B cell (primary cell): ENCODE measurements around the gene COLEC12. TPM values are rescaled to one million over a fixed set of nuclear protein-coding genes. Genes with fewer than 3 reads are reported as not detected.

Experiments
- ATAC-seq: fragments of 200-7000 bp; cut with Tn5 transposase; one replicate; pipeline ENCODE4 v1.10.0; 2021; ENCODE audit warnings: low read depth, mild to moderate bottlenecking, moderate number of reproducible peaks, moderate library complexity
- CTCF ChIA-PET: fragments of 350-600 bp; sonication (Branson Sonifier 250); formaldehyde crosslinking; loops from one replicate; lab custom pipeline; 2021; ENCODE audit warnings: antibody characterized with exemption, inconsistent platforms; lab: Charles Lee
- POLR2A ChIA-PET: fragments of 350-600 bp; sonication (Branson Sonifier 250); formaldehyde crosslinking; loops from one replicate; lab custom pipeline; 2021; ENCODE audit warnings: antibody characterized with exemption; lab: Charles Lee
- DNase-seq: peaks from one replicate; pipeline ENCODE4 v3.0.0; 2013
- H2AFZ ChIP-seq: 2 replicates; pipeline ENCODE4 v1.6.1; 2012; ENCODE audit warnings: mild to moderate bottlenecking, low read depth, low read length; ENCODE audit not compliant: insufficient read depth, poor library complexity, severe bottlenecking
- H3K27ac ChIP-seq, 2 donors: 1 replicate in 1 of 2; 2 replicates in 1 of 2; pipeline ENCODE4 v1.5.1; 2012 to 2013; ENCODE audit warnings: low read length in 2 of 2, mild to moderate bottlenecking in 2 of 2, moderate library complexity in 1 of 2
- H3K27me3 ChIP-seq, 4 experiments: fragments of 200-600 bp in 1 of 4; sonication (generic) in 1 of 4; replicated peaks in 1 of 4; 1 replicate in 2 of 4; 2 replicates in 2 of 4; pipeline versions ENCODE4 v1.6.1 to v1.7.0; 2013 to 2016; ENCODE audit warnings: low read length in 3 of 4, mild to moderate bottlenecking in 2 of 4, mixed read lengths in 1 of 4, moderate library complexity in 1 of 4; ENCODE audit not compliant: insufficient read depth in 4 of 4, control insufficient read depth in 3 of 4; ENCODE audit errors: control extremely low read depth in 1 of 4
- H3K36me3 ChIP-seq, 2 experiments: replicated peaks in 1 of 2; 1 replicate in 1 of 2; 2 replicates in 1 of 2; pipeline versions ENCODE4 v1.6.1 to v1.7.1; 2013; ENCODE audit warnings: low read length in 1 of 2; ENCODE audit not compliant: insufficient read depth in 2 of 2, control insufficient read depth in 1 of 2; ENCODE audit errors: control extremely low read depth in 1 of 2, extremely low read depth in 1 of 2
- H3K4me1 ChIP-seq, 2 donors: fragments of 200-600 bp in 1 of 2; sonication (generic) in 1 of 2; 1 replicate in 1 of 2; 2 replicates in 1 of 2; pipeline versions ENCODE4 v1.5.1 to v1.6.1; 2013 to 2017; ENCODE audit warnings: low read length in 2 of 2; ENCODE audit not compliant: control insufficient read depth in 2 of 2, insufficient read depth in 2 of 2
- H3K4me2 ChIP-seq: replicated peaks from 2 replicates; pipeline ENCODE3; 2012; ENCODE audit warnings: mild to moderate bottlenecking, low read depth, low read length; ENCODE audit not compliant: poor library complexity, severe bottlenecking
- H3K4me3 ChIP-seq, 5 experiments: fragments of 200-600 bp in 1 of 5; sonication (generic) in 1 of 5; 1 replicate in 3 of 5; 2 replicates in 2 of 5; pipeline versions ENCODE4 v1.5.1 to v1.7.0; 2011 to 2016; ENCODE audit warnings: low read length in 4 of 5, mild to moderate bottlenecking in 4 of 5, low read depth in 2 of 5, control low read depth in 1 of 5, moderate library complexity in 1 of 5; ENCODE audit not compliant: insufficient read depth in 1 of 5; ENCODE audit errors: control extremely low read depth in 1 of 5, extremely low read depth in 1 of 5
- H3K79me2 ChIP-seq: fragments of 200-600 bp; sonication (generic); one replicate; pipeline ENCODE4 v1.6.0; 2016; ENCODE audit warnings: low read length; ENCODE audit not compliant: control insufficient read depth, insufficient read depth
- H3K9ac ChIP-seq: fragments of 200-600 bp; sonication (generic); 2 replicates; pipeline ENCODE4 v1.6.1; 2017; ENCODE audit warnings: mild to moderate bottlenecking, low read length, moderate library complexity
- H3K9me3 ChIP-seq, 3 donors: one replicate each; pipeline versions ENCODE4 v1.6.1 to v1.7.1; 2013; ENCODE audit warnings: low read length in 2 of 3; ENCODE audit not compliant: control insufficient read depth in 2 of 3, insufficient read depth in 1 of 3; ENCODE audit errors: control extremely low read depth in 1 of 3
- H4K20me1 ChIP-seq: 2 replicates; pipeline ENCODE4 v1.6.0; 2012; ENCODE audit warnings: mild to moderate bottlenecking, low read length; ENCODE audit not compliant: insufficient read depth, control insufficient read depth, poor library complexity, severe bottlenecking
- H3K27ac Mint-ChIP-seq: one replicate; pipeline ENCODE4 v1.8.0; 2021; ENCODE audit warnings: mixed read lengths
- H3K27me3 Mint-ChIP-seq: one replicate; pipeline ENCODE4 v1.8.0; 2021; ENCODE audit warnings: mixed read lengths
- H3K4me1 Mint-ChIP-seq: one replicate; pipeline ENCODE4 v1.8.0; 2021; ENCODE audit warnings: mixed read lengths
- H3K4me3 Mint-ChIP-seq: one replicate; pipeline ENCODE4 v1.8.0; 2021; ENCODE audit warnings: mixed read lengths
- H3K9me3 Mint-ChIP-seq: one replicate; pipeline ENCODE4 v1.8.0; 2022; ENCODE audit warnings: mixed read lengths; ENCODE audit not compliant: insufficient read depth
- EZH2 ChIP-seq: IDR thresholded peaks from 2 replicates; pipeline ENCODE4 v1.6.1; 2012; ENCODE audit warnings: borderline replicate concordance, low read depth, mild to moderate bottlenecking, moderate library complexity, low read length; ENCODE audit not compliant: insufficient read depth, poor library complexity, severe bottlenecking
- WGBS: methylation state at CpG from one replicate; pipeline ENCODE4 v1.1.5; 2013; ENCODE audit warnings: missing lambda C conversion rate; ENCODE audit not compliant: insufficient coverage; 5-methylcytosine and 5-hydroxymethylcytosine counted together
- intact Hi-C: fragments of 100-400 bp; cut with micrococcal nuclease; formaldehyde crosslinking; loops from one replicate; pipeline ENCODE4 v1.10.0; 2022
- polyA plus RNA-seq: library from polyadenylated mRNA; depleted of rRNA; stranded (reverse); fragments of >200 nt; gene quantifications from 2 replicates; pipeline ENCODE4 v1.2.3, GENCODE V29; 2012
- total RNA-seq, 2 donors: library from RNA; stranded (reverse); fragments of 120-200 nt in 1 of 2; gene quantifications; 1 replicate in 1 of 2; 2 replicates in 1 of 2; pipeline versions ENCODE4 v1.2.3 to v1.2.4, GENCODE V29; 2013 to 2022
- TF ChIP-seq, protein P1 (sequence below): fragments of 200-600 bp; IDR thresholded peaks from one replicate; pipeline ENCODE4 v1.8.0; 2022; ENCODE audit warnings: antibody characterized with exemption, mild to moderate bottlenecking

The COLEC12 gene
- total and polyA plus RNA-seq, 2 donors (not counting 1 experiment from before 2014, with no cell fraction given): not detected

DNA sequence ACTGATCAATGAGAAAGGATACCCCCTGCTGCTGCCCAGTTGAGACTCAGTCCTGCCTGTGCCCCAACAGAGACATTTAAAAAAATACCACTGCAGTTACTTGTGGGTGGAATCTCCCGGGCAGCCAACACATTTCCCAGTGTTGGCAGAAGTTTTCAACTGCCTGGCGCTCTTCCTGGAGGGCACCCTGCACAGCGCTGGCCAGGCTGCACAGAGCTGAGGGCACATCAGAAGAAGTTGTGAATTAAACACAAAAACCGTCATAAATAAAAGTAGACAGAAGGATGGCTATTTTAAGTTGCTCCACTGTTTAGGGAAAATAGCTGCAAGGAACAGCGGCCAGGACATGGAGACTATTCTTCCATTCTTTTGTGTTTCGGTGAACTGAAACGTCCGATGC is 122.4 kb downstream of the COLEC12 start:
- no peak overlapping the region for H3K27ac ChIP-seq
- peaks cover 0 to 3% (median 1%) of the 10 kb centered on the region in 4 experiments for H3K27me3 ChIP-seq
- intact Hi-C loops: no loop called here
- H3K36me3 ChIP-seq: no peaks in the 10 kb centered on the region
- no peak for ATAC-seq
- H4K20me1 ChIP-seq: no peaks in the 10 kb centered on the region
- Mint-ChIP-seq H3K4me1 (peaks cover 4% of the 10 kb centered on the region), H3K9me3 (no peaks in the 10 kb centered on the region), H3K27me3 (peaks cover 18% of the 10 kb centered on the region), H3K27ac (no peak overlapping the region), H3K4me3 (no peak overlapping the region)
- no peak for TF ChIP-seq EZH2
- TF ChIP-seq, protein P1, sequence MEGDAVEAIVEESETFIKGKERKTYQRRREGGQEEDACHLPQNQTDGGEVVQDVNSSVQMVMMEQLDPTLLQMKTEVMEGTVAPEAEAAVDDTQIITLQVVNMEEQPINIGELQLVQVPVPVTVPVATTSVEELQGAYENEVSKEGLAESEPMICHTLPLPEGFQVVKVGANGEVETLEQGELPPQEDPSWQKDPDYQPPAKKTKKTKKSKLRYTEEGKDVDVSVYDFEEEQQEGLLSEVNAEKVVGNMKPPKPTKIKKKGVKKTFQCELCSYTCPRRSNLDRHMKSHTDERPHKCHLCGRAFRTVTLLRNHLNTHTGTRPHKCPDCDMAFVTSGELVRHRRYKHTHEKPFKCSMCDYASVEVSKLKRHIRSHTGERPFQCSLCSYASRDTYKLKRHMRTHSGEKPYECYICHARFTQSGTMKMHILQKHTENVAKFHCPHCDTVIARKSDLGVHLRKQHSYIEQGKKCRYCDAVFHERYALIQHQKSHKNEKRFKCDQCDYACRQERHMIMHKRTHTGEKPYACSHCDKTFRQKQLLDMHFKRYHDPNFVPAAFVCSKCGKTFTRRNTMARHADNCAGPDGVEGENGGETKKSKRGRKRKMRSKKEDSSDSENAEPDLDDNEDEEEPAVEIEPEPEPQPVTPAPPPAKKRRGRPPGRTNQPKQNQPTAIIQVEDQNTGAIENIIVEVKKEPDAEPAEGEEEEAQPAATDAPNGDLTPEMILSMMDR: no peak
- POLR2A ChIA-PET: no interaction called here
- no peaks in the 10 kb centered on the region for H3K9me3 ChIP-seq
- DNase-seq: no peak
- H3K4me3 ChIP-seq: no peak overlapping the region
- CTCF ChIA-PET: no interaction called here
- WGBS: 98% methylated on average over 6 of the region's 8 CpGs
- no peaks in the 10 kb centered on the region for H3K79me2 ChIP-seq
- H3K9ac ChIP-seq: no peak overlapping the region
- peaks cover 13 to 14% of the 10 kb centered on the region in 2 donors for H3K4me1 ChIP-seq
- H3K4me2 ChIP-seq: no peak overlapping the region
- no peak overlapping the region for H2AFZ ChIP-seq

DNA sequence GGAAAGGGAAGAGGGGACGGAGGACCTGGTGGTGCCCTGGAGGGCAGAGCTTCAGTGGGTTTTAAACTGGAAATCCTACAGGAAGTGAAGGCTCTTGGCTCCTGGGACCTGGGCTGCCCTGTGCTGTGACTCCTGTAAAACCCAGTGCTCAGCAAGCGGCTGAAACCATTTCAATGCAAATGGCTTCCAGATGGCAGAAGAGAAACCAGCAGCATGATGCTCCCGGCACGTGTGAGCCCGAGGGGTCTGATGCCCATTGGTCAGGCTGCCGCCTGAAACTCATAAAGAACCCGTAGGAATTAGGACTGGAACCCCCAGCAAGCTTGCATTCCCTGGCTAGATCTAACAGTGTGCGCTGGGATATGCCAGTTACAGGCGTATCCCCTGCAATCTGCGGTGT is 123.4 kb downstream of the COLEC12 start:
- Mint-ChIP-seq H3K4me1 (peaks cover 4% of the 10 kb centered on the region), H3K4me3 (no peak overlapping the region), H3K27ac (no peak overlapping the region), H3K27me3 (peaks cover 19% of the 10 kb centered on the region), H3K9me3 (no peaks in the 10 kb centered on the region)
- Histone ChIP-seq H4K20me1 (no peaks in the 10 kb centered on the region), H3K4me1 (peaks cover 13 to 14% of the 10 kb centered on the region in 2 donors), H2AFZ (no peak overlapping the region), H3K79me2 (no peaks in the 10 kb centered on the region), H3K27me3 (peaks cover 0 to 3% (median 1%) of the 10 kb centered on the region in 4 experiments), H3K4me2 (no peak overlapping the region), H3K4me3 (no peak overlapping the region), H3K9ac (no peak overlapping the region), H3K36me3 (no peaks in the 10 kb centered on the region), H3K9me3 (no peaks in the 10 kb centered on the region), H3K27ac (no peak overlapping the region)
- ATAC-seq: no peak
- intact Hi-C loops: no loop called here
- CTCF ChIA-PET: no interaction called here
- no peak for TF ChIP-seq EZH2
- TF ChIP-seq, protein P1: no peak
- POLR2A ChIA-PET: no interaction called here
- WGBS: 89% methylated on average over 10 of the region's 10 CpGs
- no peak for DNase-seq
